ENCODE results near the gene NAP1L1.

The NAP1L1 gene

DNA sequence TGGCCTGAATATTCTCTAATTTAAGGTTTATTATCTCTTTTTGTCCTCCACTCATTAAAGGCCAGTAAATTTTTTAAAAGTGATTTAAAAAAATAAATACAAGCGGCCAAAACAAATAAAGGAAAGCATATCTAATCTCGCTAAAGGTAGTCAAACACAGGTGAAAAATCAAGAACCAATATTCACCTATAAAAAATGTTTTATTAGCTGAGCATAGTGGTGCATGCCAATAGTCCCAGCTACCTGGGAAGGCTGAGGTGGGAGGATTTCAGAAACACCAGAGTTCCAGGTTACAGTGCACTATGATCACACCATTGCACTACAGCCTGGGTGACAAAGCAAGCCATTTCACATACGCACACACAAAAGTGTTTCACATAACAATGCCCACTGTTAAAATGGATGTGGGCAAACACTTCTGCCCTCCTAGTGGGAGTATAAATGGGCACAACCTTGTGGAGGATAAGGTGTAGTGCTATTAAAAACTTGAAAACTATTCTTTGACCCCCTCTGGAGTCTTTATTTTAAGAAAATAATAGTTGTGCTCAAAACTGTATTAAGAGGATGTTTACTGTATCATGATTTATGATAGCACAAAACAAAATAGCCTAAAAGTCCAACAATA is 32.7 kb upstream of the NAP1L1 start:
- Histone ChIP-seq H3K4me3 (ENCODE audit: control insufficient read depth in 1 of 7, extremely low read depth in 1 of 7, insufficient read depth in 4 of 7, low read depth in 2 of 7, low read length in 6 of 7) (no peak overlapping the region), H3K4me1 (ENCODE audit: control extremely low read depth in 1 of 4, control insufficient read depth in 4 of 4, insufficient read depth in 4 of 4, low read length in 3 of 4) (no peaks in the 10 kb centered on the region), H3K9me3 (ENCODE audit: control extremely low read depth in 1 of 5, control insufficient read depth in 4 of 5, insufficient read depth in 2 of 5, low read depth in 1 of 5, low read length in 4 of 5) (no peaks in the 10 kb centered on the region), H3K27ac (ENCODE audit: insufficient read depth in 1 of 2, low read depth in 1 of 2, low read length in 2 of 2, poor library complexity in 1 of 2, severe bottlenecking in 2 of 2) (no peak overlapping the region), H3K36me3 (ENCODE audit: control insufficient read depth in 4 of 4, insufficient read depth in 4 of 4, low read length in 3 of 4) (no peaks in the 10 kb centered on the region), H3K27me3 (replicated peaks in 2 of 5; ENCODE audit: control insufficient read depth in 4 of 5, insufficient read depth in 5 of 5, low read length in 4 of 5) (peaks cover 0 to 1% (median 0%) of the 10 kb centered on the region in 5 experiments)
- POLR2A ChIA-PET, result no interaction called here
- WGBS (ENCODE audit: insufficient coverage), result no CpG with 5 or more reads among the region's 3 CpGs
- CTCF ChIA-PET, result interaction anchor here (1.2 kb wide), 1 partner anchor 13 kb away, joined by 3 read pairs; no protein-coding TSS in a partner anchor
- DNase-seq, result peak in 2 of 3 donors; percentile 10 to 22

DNA sequence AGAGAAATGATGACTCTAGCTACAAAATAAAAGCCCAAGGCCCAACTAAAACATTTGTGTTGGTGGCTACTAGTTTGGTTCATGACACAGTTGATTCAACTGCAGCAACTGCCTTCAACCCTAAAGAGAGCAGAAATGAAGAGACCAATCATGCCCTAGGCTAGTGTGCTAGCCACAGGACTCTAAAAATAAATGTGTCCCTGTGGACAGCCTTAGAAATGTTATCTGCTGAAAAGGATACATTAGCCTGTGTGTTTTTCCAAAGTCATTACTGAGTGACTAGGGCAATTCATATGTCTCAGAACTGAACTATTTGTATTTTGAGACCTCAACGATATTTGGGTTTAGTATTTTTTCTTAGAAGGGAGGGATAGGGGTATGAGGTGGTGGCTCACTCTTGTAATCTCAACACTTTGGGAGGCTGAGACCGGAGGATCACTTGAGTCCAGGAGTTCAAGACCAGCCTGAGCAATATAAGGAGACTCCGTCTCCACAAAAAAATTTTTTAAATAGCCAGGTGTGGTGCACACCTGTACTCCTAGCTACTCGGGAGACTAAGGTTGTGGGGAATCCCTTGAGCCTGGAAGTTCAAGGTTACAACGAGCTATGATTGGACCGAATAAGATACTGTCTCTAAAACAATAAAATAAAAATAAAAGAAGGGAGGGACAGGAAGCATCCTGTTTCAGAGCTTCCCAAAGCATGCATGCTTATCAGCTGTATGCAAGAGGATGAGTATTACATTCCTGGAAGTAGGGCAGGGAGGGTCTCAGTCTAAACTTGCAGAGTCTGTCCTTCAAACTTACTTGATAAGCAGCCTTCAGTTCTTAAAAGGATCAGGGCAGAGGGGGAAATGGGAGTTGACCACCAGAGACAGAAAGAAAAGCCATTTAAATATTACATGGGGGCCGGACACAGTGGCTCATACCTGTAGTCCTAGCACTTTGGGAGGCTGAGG is 29.6 kb upstream of the NAP1L1 start:
- no peaks in the 10 kb centered on the region for H3K36me3 ChIP-seq (ENCODE audit: control insufficient read depth in 4 of 4, insufficient read depth in 4 of 4, low read length in 3 of 4)
- H3K4me1 ChIP-seq (ENCODE audit: control extremely low read depth in 1 of 4, control insufficient read depth in 4 of 4, insufficient read depth in 4 of 4, low read length in 3 of 4), result no peaks in the 10 kb centered on the region
- H3K4me3 ChIP-seq (ENCODE audit: control insufficient read depth in 1 of 7, extremely low read depth in 1 of 7, insufficient read depth in 4 of 7, low read depth in 2 of 7, low read length in 6 of 7), result no peak overlapping the region
- peak overlapping the region in 1 of 2 experiments; percentile 43 for H3K27ac ChIP-seq (ENCODE audit: insufficient read depth in 1 of 2, low read depth in 1 of 2, low read length in 2 of 2, poor library complexity in 1 of 2, severe bottlenecking in 2 of 2)
- POLR2A ChIA-PET, result no interaction called here
- WGBS (ENCODE audit: insufficient coverage), result 100% methylated on average over 4 of the region's 7 CpGs
- CTCF ChIA-PET, result interaction anchor here (1.0 kb wide), 1 partner anchor 22 kb away, joined by 3 read pairs; no protein-coding TSS in a partner anchor
- H3K27me3 ChIP-seq (replicated peaks in 2 of 5; ENCODE audit: control insufficient read depth in 4 of 5, insufficient read depth in 5 of 5, low read length in 4 of 5), result peaks cover 0 to 3% (median 0%) of the 10 kb centered on the region in 5 experiments
- H3K9me3 ChIP-seq (ENCODE audit: control extremely low read depth in 1 of 5, control insufficient read depth in 4 of 5, insufficient read depth in 2 of 5, low read depth in 1 of 5, low read length in 4 of 5), result no peaks in the 10 kb centered on the region
- no peak for DNase-seq

DNA sequence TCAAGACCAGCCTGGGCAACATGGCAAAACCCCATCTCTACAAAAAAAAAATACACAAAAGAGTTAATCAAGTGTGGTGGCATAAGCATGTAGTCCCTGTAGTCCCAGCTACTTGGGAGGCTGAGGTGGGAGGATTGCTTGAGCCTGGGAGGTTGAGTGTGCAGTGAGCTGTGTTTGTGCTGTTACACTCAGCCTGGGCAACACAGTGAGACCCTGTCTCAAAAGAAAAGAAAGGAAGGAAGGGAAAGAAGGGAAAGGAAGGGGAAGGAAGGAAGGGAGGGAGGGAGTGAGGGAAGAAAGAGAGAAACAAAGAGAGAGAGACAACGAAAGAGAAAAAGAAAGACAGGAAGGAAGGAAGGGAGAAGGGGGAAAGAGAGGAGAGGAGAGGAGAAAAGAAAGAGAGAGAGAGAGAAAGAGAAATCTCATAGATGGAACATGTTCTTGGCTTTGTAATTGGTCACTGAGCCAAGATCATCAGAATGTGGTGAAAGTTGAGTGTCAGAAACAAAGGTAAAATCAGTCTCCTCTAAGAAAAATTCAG is 26.8 kb upstream of the NAP1L1 start:
- no peak overlapping the region for H3K4me3 ChIP-seq (ENCODE audit: control insufficient read depth in 1 of 7, extremely low read depth in 1 of 7, insufficient read depth in 4 of 7, low read depth in 2 of 7, low read length in 6 of 7)
- H3K27ac ChIP-seq (ENCODE audit: insufficient read depth in 1 of 2, low read depth in 1 of 2, low read length in 2 of 2, poor library complexity in 1 of 2, severe bottlenecking in 2 of 2), result no peak overlapping the region
- WGBS (ENCODE audit: insufficient coverage), result no CpG with 5 or more reads among the region's 1 CpG
- H3K36me3 ChIP-seq (ENCODE audit: control insufficient read depth in 4 of 4, insufficient read depth in 4 of 4, low read length in 3 of 4), result no peaks in the 10 kb centered on the region
- POLR2A ChIA-PET, result no interaction called here
- DNase-seq, result no peak
- no peaks in the 10 kb centered on the region for H3K9me3 ChIP-seq (ENCODE audit: control extremely low read depth in 1 of 5, control insufficient read depth in 4 of 5, insufficient read depth in 2 of 5, low read depth in 1 of 5, low read length in 4 of 5)
- H3K27me3 ChIP-seq (replicated peaks in 2 of 5; ENCODE audit: control insufficient read depth in 4 of 5, insufficient read depth in 5 of 5, low read length in 4 of 5), result peaks cover 0 to 3% (median 0%) of the 10 kb centered on the region in 5 experiments
- CTCF ChIA-PET, result no interaction called here
- no peaks in the 10 kb centered on the region for H3K4me1 ChIP-seq (ENCODE audit: control extremely low read depth in 1 of 4, control insufficient read depth in 4 of 4, insufficient read depth in 4 of 4, low read length in 3 of 4)

DNA sequence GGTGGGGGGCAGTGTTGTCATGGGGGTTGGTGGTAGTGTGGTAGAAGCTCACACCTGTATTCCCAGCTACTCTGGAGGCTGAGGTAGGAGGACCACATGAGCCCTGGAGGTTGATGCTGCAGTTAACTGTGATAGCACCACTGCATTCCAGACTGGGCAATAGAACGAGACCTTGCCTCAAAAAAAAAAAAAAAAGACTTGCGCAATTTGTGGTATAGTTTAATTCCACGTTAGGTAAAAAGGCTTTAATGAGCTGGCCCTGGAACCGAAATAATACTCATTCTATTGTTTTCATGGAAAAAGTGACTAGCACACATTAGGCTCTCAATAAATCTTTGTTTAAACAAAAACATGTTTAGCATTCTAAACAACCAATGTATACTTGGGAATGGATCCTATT is 25.4 kb upstream of the NAP1L1 start:
- H3K27me3 ChIP-seq (replicated peaks in 2 of 5; ENCODE audit: control insufficient read depth in 4 of 5, insufficient read depth in 5 of 5, low read length in 4 of 5), result peaks cover 0 to 3% (median 0%) of the 10 kb centered on the region in 5 experiments
- no peaks in the 10 kb centered on the region for H3K9me3 ChIP-seq (ENCODE audit: control extremely low read depth in 1 of 5, control insufficient read depth in 4 of 5, insufficient read depth in 2 of 5, low read depth in 1 of 5, low read length in 4 of 5)
- ChIA-PET CTCF (interaction anchor here (1.5 kb wide), 1 partner anchor 39 kb away, joined by 3 read pairs; no protein-coding TSS in a partner anchor), POLR2A (no interaction called here)
- WGBS (ENCODE audit: insufficient coverage), result 93% methylated on average over 2 of the region's 4 CpGs
- H3K36me3 ChIP-seq (ENCODE audit: control insufficient read depth in 4 of 4, insufficient read depth in 4 of 4, low read length in 3 of 4), result no peaks in the 10 kb centered on the region
- no peak overlapping the region for H3K4me3 ChIP-seq (ENCODE audit: control insufficient read depth in 1 of 7, extremely low read depth in 1 of 7, insufficient read depth in 4 of 7, low read depth in 2 of 7, low read length in 6 of 7)
- no peak for DNase-seq
- H3K4me1 ChIP-seq (ENCODE audit: control extremely low read depth in 1 of 4, control insufficient read depth in 4 of 4, insufficient read depth in 4 of 4, low read length in 3 of 4), result no peaks in the 10 kb centered on the region
- H3K27ac ChIP-seq (ENCODE audit: insufficient read depth in 1 of 2, low read depth in 1 of 2, low read length in 2 of 2, poor library complexity in 1 of 2, severe bottlenecking in 2 of 2), result no peak overlapping the region

DNA sequence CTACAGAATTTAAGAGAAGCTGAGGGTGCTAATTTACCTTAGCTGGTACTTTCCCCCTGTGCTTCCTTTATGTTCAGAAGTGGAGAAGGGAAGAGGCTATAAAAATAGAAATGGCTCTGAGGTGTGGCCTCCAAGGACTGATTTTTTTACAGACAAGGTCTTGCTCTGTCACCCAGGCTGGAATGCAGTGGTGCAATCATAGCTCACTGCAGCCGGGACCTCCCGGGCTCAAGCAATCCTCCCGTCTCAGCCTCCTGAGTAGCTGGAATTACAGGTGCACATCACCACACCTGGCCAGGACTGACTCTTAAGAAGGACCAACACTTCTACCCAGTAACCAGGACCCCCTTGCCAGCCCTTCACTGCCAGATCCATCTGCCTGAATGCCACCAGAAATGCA is 23.9 kb upstream of the NAP1L1 start:
- Histone ChIP-seq H3K4me3 (ENCODE audit: control insufficient read depth in 1 of 7, extremely low read depth in 1 of 7, insufficient read depth in 4 of 7, low read depth in 2 of 7, low read length in 6 of 7) (no peak overlapping the region), H3K4me1 (ENCODE audit: control extremely low read depth in 1 of 4, control insufficient read depth in 4 of 4, insufficient read depth in 4 of 4, low read length in 3 of 4) (no peaks in the 10 kb centered on the region), H3K27ac (ENCODE audit: insufficient read depth in 1 of 2, low read depth in 1 of 2, low read length in 2 of 2, poor library complexity in 1 of 2, severe bottlenecking in 2 of 2) (no peak overlapping the region), H3K36me3 (ENCODE audit: control insufficient read depth in 4 of 4, insufficient read depth in 4 of 4, low read length in 3 of 4) (no peaks in the 10 kb centered on the region), H3K27me3 (replicated peaks in 2 of 5; ENCODE audit: control insufficient read depth in 4 of 5, insufficient read depth in 5 of 5, low read length in 4 of 5) (peaks cover 0 to 3% (median 0%) of the 10 kb centered on the region in 5 experiments), H3K9me3 (ENCODE audit: control extremely low read depth in 1 of 5, control insufficient read depth in 4 of 5, insufficient read depth in 2 of 5, low read depth in 1 of 5, low read length in 4 of 5) (no peaks in the 10 kb centered on the region)
- WGBS (ENCODE audit: insufficient coverage), result 97% methylated on average over 3 of the region's 3 CpGs
- no peak for DNase-seq
- POLR2A ChIA-PET, result no interaction called here
- CTCF ChIA-PET, result no interaction called here

DNA sequence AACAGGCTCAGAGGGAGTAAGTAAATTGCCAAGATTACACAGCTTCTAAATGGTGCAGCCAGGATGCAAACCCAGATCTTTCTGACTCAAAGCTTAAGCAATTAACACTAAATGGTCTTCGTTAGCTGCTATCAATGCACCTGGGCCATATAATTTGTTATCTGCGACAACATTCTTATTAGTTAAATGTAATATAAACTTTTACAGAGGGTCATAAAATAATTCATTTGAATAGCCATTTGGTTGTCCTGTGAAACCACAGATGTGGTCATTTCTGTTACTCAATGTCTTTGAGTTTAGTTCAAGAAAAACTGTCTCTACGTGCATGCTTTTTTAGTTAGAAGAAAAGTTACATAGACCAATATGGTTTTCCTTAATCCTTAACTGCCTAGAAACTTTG is 22.1 kb upstream of the NAP1L1 start:
- ChIA-PET POLR2A (no interaction called here), CTCF (interaction anchor here (0.7 kb wide), 1 partner anchor 13 kb away, joined by 3 read pairs; no protein-coding TSS in a partner anchor)
- Histone ChIP-seq H3K27me3 (replicated peaks in 2 of 5; ENCODE audit: control insufficient read depth in 4 of 5, insufficient read depth in 5 of 5, low read length in 4 of 5) (no peaks in the 10 kb centered on the region), H3K4me3 (ENCODE audit: control insufficient read depth in 1 of 7, extremely low read depth in 1 of 7, insufficient read depth in 4 of 7, low read depth in 2 of 7, low read length in 6 of 7) (no peak overlapping the region), H3K36me3 (ENCODE audit: control insufficient read depth in 4 of 4, insufficient read depth in 4 of 4, low read length in 3 of 4) (no peaks in the 10 kb centered on the region), H3K9me3 (ENCODE audit: control extremely low read depth in 1 of 5, control insufficient read depth in 4 of 5, insufficient read depth in 2 of 5, low read depth in 1 of 5, low read length in 4 of 5) (no peaks in the 10 kb centered on the region), H3K27ac (ENCODE audit: insufficient read depth in 1 of 2, low read depth in 1 of 2, low read length in 2 of 2, poor library complexity in 1 of 2, severe bottlenecking in 2 of 2) (no peak overlapping the region), H3K4me1 (ENCODE audit: control extremely low read depth in 1 of 4, control insufficient read depth in 4 of 4, insufficient read depth in 4 of 4, low read length in 3 of 4) (no peaks in the 10 kb centered on the region)
- DNase-seq, result no peak
- WGBS (ENCODE audit: insufficient coverage), result no CpG with 5 or more reads among the region's 3 CpGs

DNA sequence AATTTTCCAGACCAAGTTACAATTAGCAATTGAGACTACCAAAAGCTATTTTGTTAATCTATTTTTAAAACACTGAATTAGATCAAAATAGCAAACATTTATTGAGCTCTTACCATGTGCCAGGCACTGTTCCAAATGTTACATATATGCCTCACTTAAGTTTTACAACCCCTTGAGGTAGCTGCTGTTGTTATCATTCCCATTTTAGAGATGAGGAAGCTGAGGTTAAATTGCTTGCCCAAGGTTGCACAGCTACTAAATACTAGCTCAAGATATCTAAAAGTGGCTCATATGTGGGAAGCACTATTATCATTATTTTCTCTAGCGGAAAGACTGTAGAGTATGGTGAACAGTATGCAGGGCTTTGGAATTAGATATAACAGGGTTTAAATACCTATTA is 19.5 kb upstream of the NAP1L1 start:
- no peak for DNase-seq
- Histone ChIP-seq H3K4me1 (ENCODE audit: control extremely low read depth in 1 of 4, control insufficient read depth in 4 of 4, insufficient read depth in 4 of 4, low read length in 3 of 4) (no peaks in the 10 kb centered on the region), H3K27ac (ENCODE audit: insufficient read depth in 1 of 2, low read depth in 1 of 2, low read length in 2 of 2, poor library complexity in 1 of 2, severe bottlenecking in 2 of 2) (no peak overlapping the region), H3K4me3 (ENCODE audit: control insufficient read depth in 1 of 7, extremely low read depth in 1 of 7, insufficient read depth in 4 of 7, low read depth in 2 of 7, low read length in 6 of 7) (no peak overlapping the region), H3K9me3 (ENCODE audit: control extremely low read depth in 1 of 5, control insufficient read depth in 4 of 5, insufficient read depth in 2 of 5, low read depth in 1 of 5, low read length in 4 of 5) (no peaks in the 10 kb centered on the region), H3K27me3 (replicated peaks in 2 of 5; ENCODE audit: control insufficient read depth in 4 of 5, insufficient read depth in 5 of 5, low read length in 4 of 5) (no peaks in the 10 kb centered on the region), H3K36me3 (ENCODE audit: control insufficient read depth in 4 of 4, insufficient read depth in 4 of 4, low read length in 3 of 4) (no peaks in the 10 kb centered on the region)
- no CpG with 5 or more reads among the region's 1 CpG for WGBS (ENCODE audit: insufficient coverage)
- ChIA-PET POLR2A (no interaction called here), CTCF (interaction anchor here (1.3 to 1.7 kb wide), 2 partner anchors 14 to 16 kb away, joined by 3 to 6 read pairs; no protein-coding TSS in a partner anchor)
